Ishikawa (cell line): Measurements from ENCODE around the gene TEAD1.

ENCODE experiments used
- EP300 ChIP-seq: IDR thresholded peaks from 2 replicates; pipeline ENCODE4 v1.6.1; 2012; ENCODE audit warnings: borderline replicate concordance
- NFIC ChIP-seq: IDR thresholded peaks from 2 replicates; pipeline ENCODE4 v1.6.1; 2012
- RAD21 ChIP-seq: IDR thresholded peaks from 2 replicates; pipeline ENCODE4 v1.6.1; 2012; ENCODE audit warnings: low read depth
- TEAD4 ChIP-seq: IDR thresholded peaks from 2 replicates; pipeline ENCODE4 v1.6.1; 2012
- ZBTB7A ChIP-seq: IDR thresholded peaks from 2 replicates; pipeline ENCODE4 v1.6.1; 2012; ENCODE audit warnings: low read depth
- TF ChIP-seq, protein P1 (sequence below): IDR thresholded peaks from 2 replicates; pipeline ENCODE4 v1.6.1; 2012
- TF ChIP-seq, protein P2 (sequence below): IDR thresholded peaks from 2 replicates; pipeline ENCODE4 v1.6.1; 2012; ENCODE audit warnings: low read depth, mild to moderate bottlenecking

DNA sequence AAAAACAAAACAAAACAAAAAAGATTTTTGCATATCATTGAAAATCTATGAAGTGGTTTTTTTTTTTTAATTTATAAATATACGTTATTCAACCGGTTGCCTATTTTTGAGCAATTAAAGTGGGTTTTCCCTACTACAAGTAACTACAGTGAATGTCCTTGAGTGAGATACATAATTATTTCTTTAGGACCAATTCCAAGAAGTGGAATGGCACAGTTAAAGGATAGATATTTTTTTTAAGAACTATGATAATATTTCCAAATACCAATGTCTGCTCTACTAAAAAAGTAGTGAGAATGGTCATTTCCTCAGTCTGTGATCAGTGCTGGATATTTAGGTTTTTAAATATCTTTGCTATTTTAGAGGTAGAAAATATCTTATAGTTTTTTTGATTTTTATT lies 118.8 kb downstream of the TEAD1 start:
- no peak for TF ChIP-seq ZBTB7A
- no peak for TF ChIP-seq RAD21
- TF ChIP-seq TEAD4: no peak
- TF ChIP-seq, protein P1, sequence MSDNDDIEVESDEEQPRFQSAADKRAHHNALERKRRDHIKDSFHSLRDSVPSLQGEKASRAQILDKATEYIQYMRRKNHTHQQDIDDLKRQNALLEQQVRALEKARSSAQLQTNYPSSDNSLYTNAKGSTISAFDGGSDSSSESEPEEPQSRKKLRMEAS: no peak
- TF ChIP-seq EP300: no peak
- TF ChIP-seq, protein P2, sequence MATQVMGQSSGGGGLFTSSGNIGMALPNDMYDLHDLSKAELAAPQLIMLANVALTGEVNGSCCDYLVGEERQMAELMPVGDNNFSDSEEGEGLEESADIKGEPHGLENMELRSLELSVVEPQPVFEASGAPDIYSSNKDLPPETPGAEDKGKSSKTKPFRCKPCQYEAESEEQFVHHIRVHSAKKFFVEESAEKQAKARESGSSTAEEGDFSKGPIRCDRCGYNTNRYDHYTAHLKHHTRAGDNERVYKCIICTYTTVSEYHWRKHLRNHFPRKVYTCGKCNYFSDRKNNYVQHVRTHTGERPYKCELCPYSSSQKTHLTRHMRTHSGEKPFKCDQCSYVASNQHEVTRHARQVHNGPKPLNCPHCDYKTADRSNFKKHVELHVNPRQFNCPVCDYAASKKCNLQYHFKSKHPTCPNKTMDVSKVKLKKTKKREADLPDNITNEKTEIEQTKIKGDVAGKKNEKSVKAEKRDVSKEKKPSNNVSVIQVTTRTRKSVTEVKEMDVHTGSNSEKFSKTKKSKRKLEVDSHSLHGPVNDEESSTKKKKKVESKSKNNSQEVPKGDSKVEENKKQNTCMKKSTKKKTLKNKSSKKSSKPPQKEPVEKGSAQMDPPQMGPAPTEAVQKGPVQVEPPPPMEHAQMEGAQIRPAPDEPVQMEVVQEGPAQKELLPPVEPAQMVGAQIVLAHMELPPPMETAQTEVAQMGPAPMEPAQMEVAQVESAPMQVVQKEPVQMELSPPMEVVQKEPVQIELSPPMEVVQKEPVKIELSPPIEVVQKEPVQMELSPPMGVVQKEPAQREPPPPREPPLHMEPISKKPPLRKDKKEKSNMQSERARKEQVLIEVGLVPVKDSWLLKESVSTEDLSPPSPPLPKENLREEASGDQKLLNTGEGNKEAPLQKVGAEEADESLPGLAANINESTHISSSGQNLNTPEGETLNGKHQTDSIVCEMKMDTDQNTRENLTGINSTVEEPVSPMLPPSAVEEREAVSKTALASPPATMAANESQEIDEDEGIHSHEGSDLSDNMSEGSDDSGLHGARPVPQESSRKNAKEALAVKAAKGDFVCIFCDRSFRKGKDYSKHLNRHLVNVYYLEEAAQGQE: no peak
- TF ChIP-seq NFIC: no peak
